Osteocyte (in vitro differentiated cells): Measurements from ENCODE around the gene EIF1AD. TPM values are rescaled to one million over a fixed set of nuclear protein-coding genes. Genes with fewer than 3 reads are reported as not detected.

Experiments
- DNase-seq: peaks from one replicate; pipeline ENCODE4 v3.0.0; 2021; ENCODE audit warnings: mixed read lengths; ENCODE audit not compliant: unreplicated experiment; ENCODE audit errors: extremely low spot score
- H3K27ac Mint-ChIP-seq: one replicate; pipeline ENCODE4 v1.8.0; 2021; ENCODE audit warnings: mild to moderate bottlenecking, mixed read lengths; ENCODE audit not compliant: unreplicated experiment
- H3K27me3 Mint-ChIP-seq: one replicate; pipeline ENCODE4 v1.8.0; 2021; ENCODE audit warnings: mixed read lengths; ENCODE audit not compliant: unreplicated experiment
- H3K36me3 Mint-ChIP-seq: one replicate; pipeline ENCODE4 v1.8.0; 2021; ENCODE audit warnings: mixed read lengths; ENCODE audit not compliant: unreplicated experiment
- H3K4me1 Mint-ChIP-seq: one replicate; pipeline ENCODE4 v1.8.0; 2021; ENCODE audit warnings: mixed read lengths; ENCODE audit not compliant: unreplicated experiment
- H3K4me3 Mint-ChIP-seq: one replicate; pipeline ENCODE4 v1.8.0; 2021; ENCODE audit warnings: mild to moderate bottlenecking, moderate library complexity, mixed read lengths; ENCODE audit not compliant: unreplicated experiment
- H3K9me3 Mint-ChIP-seq: one replicate; pipeline ENCODE4 v1.8.0; 2021; ENCODE audit warnings: mixed read lengths; ENCODE audit not compliant: unreplicated experiment
- long read RNA-seq: library from polyadenylated mRNA; unstranded; transcript quantifications from one replicate; pipeline ENCODE4 v2.0.0, GENCODE V29; 2021
- total RNA-seq: library from RNA; stranded (reverse); gene quantifications from 2 replicates; pipeline ENCODE4 v1.2.1, GENCODE V29; 2021
- TF ChIP-seq, protein P1 (sequence below): fragments of 200-600 bp; sonication (generic); IDR thresholded peaks from 2 replicates; pipeline ENCODE4 v1.5.0; 2021; ENCODE audit warnings: antibody characterized with exemption, mild to moderate bottlenecking, moderate library complexity

The EIF1AD gene, protein sequence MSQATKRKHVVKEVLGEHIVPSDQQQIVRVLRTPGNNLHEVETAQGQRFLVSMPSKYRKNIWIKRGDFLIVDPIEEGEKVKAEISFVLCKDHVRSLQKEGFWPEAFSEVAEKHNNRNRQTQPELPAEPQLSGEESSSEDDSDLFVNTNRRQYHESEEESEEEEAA
- 34.6 and 38.1 TPM in 2 replicates for total RNA-seq
- long read RNA-seq, transcript EIF1AD-204 (6 exons, 2,761 nt): major isoform, 6 of 25 reads
- long read RNA-seq, partial matches to known transcripts: 2 of 25 reads
- long read RNA-seq, other reads (novel, unspliced or antisense): 9 of 25 reads

DNA sequence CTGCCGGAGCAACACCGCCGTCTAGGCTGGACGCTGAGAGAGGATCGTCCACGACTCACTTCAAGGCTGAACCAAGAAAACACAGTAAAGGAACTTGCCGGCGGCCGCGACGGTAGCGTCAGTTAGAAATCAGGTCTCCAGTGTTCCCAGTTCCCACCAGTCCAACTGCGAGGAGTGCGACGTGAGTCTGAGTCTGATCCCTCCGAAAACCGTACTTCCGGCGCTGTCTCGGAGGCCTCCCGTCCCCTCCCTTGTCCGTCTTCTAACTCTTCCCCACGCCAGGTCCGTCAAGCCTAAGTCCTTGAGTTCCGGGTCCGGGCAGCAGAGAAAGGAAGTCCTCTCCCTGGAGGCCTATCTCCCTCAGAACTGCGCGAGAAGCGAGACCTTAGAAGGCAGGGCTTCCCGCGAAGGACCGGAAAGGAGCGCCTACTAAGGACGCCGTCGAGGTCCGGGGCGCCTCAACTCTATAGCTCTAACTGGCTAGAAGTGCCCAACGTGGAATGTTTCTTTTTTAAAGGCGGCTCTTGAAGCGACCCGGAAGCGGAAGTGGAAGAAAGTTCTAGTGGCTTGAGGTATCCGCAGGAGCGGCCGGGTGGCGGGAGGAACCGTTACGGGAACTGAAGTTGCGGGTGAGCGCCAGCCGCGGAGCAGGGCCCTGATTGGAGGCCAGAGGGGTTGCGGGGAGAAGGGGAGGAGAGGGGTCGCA is at the start of gene EIF1AD, which contains the start of gene BANF1:
EIF1AD (minus strand) TSS at position 216 of the 706 bp plus-strand sequence. CDS start 1,768 bp downstream, outside the sequence.
BANF1 (plus strand) TSS at position 562 of the 706 bp plus-strand sequence. CDS start 748 bp downstream, outside the sequence.
- peak within 1 kb of the TSS; percentile 96 for H3K4me3 Mint-ChIP-seq
- peak; percentile 97 for DNase-seq
- H3K27me3 Mint-ChIP-seq: no peaks in the 10 kb centered on the region
- H3K9me3 Mint-ChIP-seq: no peaks in the 10 kb centered on the region
- peak within 1 kb of the TSS; percentile 100 for H3K27ac Mint-ChIP-seq
- TF ChIP-seq, protein P1, sequence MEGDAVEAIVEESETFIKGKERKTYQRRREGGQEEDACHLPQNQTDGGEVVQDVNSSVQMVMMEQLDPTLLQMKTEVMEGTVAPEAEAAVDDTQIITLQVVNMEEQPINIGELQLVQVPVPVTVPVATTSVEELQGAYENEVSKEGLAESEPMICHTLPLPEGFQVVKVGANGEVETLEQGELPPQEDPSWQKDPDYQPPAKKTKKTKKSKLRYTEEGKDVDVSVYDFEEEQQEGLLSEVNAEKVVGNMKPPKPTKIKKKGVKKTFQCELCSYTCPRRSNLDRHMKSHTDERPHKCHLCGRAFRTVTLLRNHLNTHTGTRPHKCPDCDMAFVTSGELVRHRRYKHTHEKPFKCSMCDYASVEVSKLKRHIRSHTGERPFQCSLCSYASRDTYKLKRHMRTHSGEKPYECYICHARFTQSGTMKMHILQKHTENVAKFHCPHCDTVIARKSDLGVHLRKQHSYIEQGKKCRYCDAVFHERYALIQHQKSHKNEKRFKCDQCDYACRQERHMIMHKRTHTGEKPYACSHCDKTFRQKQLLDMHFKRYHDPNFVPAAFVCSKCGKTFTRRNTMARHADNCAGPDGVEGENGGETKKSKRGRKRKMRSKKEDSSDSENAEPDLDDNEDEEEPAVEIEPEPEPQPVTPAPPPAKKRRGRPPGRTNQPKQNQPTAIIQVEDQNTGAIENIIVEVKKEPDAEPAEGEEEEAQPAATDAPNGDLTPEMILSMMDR: no peak
- peaks cover 29% of the 10 kb centered on the region for H3K4me1 Mint-ChIP-seq
- peaks cover 24% of the 10 kb centered on the region for H3K36me3 Mint-ChIP-seq

DNA sequence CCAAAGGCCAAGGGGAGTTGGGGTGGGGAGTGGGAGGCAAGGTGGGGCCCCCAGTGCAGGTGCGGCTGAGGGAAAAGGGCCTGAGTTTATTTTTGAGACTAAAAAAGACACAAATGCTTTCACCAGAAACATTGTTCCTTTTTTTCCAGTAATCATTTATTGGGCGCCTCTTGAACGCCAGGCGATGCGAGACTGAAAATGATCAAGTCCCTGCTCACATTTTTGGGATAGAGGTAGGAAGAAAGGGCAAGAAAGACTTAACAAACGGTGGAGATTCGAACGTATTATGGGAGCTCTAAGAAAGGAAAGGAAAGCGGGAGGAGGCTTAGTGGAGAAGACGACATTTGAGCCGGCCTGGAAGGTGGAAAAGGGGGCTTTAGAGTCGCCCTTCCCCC is 49.4 kb upstream of the EIF1AD start:
- Mint-ChIP-seq H3K9me3 (no peaks in the 10 kb centered on the region), H3K36me3 (peaks cover 20% of the 10 kb centered on the region), H3K4me1 (peaks cover 46% of the 10 kb centered on the region), H3K27me3 (no peaks in the 10 kb centered on the region), H3K4me3 (peak overlapping the region; percentile 100), H3K27ac (peak overlapping the region; percentile 99)
- no peak for DNase-seq
- TF ChIP-seq, protein P1: no peak

DNA sequence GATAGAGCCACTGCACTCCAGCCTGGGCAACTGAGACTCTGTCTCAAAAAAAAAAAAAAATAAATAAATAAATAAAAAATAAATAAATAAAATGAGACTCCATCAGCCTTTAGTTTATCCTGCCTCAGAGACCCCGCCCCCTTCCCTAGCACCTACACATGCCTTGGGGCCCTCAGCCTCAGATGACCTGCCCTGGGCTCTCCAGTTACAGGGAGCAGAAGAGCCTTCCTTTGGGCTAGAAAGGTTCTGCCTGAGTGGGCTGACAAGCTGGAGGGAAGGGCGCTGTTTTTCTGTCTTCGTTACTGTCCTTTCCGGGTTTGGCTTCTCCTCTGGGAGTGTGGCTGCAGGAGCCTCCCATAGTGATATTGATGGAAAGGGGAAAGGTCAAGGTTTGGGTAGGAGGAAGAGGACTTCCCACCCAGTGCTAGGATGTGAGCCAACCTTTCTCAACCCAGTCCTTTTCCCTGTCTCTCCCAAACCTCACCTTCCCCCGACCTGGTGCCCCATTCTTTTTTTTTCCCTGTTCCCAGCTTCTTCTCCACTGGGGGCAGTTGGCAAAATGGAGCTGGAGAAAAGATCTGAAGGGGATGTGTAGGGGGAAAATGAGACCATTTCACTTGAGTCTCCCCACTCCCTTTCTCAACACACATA is 48.7 kb upstream of the EIF1AD start:
- Mint-ChIP-seq H3K27me3 (no peaks in the 10 kb centered on the region), H3K4me3 (peak overlapping the region; percentile 100), H3K27ac (peak overlapping the region; percentile 99), H3K36me3 (peaks cover 15% of the 10 kb centered on the region), H3K9me3 (no peaks in the 10 kb centered on the region), H3K4me1 (peaks cover 46% of the 10 kb centered on the region)
- no peak for DNase-seq
- TF ChIP-seq, protein P1: no peak

DNA sequence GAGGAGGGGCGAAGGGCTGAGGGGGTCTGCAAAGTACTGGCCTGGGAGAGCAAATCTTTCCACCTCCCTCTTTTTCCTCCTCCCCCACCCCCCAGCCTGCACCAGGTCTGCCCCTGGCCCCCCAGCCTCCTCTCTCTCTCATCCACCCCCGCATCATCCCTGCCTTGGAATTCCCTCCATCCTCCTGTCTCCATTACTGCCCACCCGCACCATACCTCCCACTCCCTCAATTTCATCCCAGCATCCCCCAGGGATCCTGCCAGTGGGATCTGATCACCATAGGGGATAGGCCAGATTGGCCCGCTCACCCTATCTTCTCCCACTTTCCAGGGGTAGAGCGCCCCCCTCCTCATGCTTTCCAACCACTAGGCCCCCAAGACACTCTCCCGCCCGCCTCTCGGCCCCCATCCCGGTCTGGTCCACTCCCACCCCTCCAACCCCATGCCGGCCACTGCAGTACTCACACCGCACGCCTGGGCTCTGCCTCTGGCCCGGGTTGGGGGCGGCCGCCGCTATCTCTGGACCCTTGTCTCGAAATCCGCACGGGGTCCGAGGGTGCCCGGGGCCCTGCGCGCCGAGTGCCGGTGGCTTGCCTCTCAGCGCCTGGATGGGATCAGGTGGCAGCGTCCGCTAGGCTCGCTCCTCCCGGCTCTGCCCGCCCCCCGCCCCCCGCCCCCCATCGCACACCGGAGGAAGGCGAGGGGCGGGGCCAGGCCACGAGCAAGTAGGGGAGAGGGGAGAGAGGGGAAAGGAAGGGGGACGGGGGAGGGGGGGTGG is 46.8 kb upstream of the EIF1AD start, which contains the start of gene GAL3ST3:
GAL3ST3 (minus strand) TSS at position 615 of the 777 bp plus-strand sequence. CDS start 3,746 bp downstream, outside the sequence.
- H3K36me3 Mint-ChIP-seq: peaks cover 5% of the 10 kb centered on the region
- H3K4me3 Mint-ChIP-seq: no peak within 1 kb of the TSS
- no peaks in the 10 kb centered on the region for H3K9me3 Mint-ChIP-seq
- no peak within 1 kb of the TSS for H3K27ac Mint-ChIP-seq
- peaks cover 46% of the 10 kb centered on the region for H3K4me1 Mint-ChIP-seq
- no peak for DNase-seq
- no peaks in the 10 kb centered on the region for H3K27me3 Mint-ChIP-seq
- TF ChIP-seq, protein P1: no peak
